Jurkat, Clone E6-1 (cell line): ENCODE data around the gene CST9.
"Not testable (repeated sequence)": the region's sequence is repeated elsewhere in the genome, so short reads cannot be mapped to it uniquely, and the experiment has no call there.

ENCODE experiments used
- DNase-seq: peaks from one replicate; pipeline ENCODE4 v3.0.0-alpha.2; 2011; ENCODE audit warnings: low read depth, low spot score
- H3K4me3 ChIP-seq: 2 replicates; pipeline ENCODE4 v1.5.1; 2011; ENCODE audit warnings: mild to moderate bottlenecking, low read length, control low read depth, moderate library complexity

The CST9 gene

DNA sequence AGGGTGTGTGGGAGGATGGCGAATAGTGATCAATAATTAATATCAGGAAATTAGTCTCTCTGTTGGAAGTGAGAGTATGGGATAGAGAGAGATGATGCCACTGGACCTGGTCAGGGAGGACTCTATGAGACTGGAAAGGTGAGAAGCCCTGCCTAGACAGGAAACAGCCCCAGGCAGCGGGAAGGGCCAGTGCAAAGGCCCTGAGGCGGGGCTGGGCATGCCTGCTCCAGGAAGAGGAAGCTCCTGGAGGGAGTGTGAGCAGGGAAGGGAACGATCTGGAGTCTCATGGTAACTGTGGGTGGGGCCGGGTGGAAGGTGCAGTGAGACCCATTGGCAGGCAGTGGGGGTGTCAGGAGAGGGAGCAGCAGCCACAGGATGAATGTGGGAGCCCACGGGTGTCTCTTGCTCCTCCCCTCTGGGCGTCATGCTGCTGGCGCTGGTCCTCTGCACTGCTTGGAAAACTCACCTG, 33.8 kb upstream of the CST9 start:
- no peak for DNase-seq
- H3K4me3 ChIP-seq, result no peak overlapping the region

DNA sequence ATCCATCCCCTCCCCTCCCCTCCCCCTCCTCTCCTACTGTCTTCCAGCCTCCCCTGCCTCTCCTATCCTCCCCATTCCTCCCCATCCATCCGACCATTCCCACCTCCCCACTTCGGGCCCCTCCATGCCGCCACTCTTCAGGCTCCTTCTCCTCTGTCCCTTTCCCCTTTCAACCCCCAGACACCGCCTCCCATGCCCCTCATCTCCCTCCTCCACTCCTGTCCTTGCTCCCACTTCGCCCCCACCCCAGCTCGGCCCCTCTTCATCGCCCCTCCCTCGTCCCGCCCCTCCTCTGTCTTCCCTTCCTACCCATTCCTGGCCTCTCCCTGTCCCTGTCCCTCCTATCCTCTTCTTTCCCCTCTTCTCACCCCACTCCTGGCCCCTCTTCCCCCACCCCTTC, 32.6 kb upstream of the CST9 start:
- no peak for DNase-seq
- H3K4me3 ChIP-seq, result no peak overlapping the region; the same call in 1 of the 2 replicates

DNA sequence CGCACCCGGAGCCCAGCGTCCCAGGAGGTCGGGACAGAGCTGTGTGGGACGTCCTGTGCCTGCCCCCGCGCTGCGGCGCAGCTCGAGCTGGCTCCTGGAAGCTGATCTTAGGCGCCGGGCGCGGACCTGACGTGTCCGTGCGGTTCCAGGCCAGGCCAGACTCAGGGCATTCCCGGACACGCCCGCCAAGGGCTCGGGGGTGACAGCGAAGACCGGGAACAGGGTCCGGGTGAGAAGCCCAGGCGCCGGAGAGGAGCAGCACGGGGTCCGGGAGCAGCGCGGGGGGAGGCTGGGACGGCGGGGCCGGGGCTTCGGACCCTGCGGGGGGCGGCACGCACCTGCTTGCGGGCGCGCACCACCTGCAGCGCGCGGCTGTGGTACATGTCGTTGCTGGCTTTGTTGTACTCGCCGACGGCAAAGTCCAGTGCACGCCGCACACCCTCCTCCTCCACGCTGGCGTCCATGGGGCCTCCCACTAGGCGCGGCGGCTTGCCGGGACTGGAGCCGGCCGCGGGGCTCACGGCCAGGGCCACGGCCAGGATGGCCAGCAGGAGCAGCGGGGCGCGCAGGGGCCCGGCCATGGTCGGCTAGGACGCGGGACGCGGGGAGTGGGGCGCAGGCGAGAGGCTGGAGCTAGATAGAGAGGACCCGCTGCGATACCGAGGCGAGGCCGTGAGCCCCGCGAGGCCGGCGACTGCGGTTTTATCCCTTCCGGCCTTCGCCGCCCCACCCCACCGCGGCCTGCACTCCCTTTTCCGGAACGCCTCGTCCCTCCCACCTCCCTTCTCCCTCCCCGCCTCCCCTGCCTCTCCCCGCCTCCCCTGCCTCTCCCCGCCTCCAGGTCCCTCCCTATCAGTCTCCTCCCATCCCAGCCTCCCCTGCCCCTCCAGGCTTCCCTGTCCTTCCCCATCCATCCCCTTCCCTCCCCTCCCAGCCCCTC, 31.8 kb upstream of the CST9 start, which contains the start of gene CST3:
TSS of gene CST3 (minus strand) at position 674 of the 940 bp plus-strand sequence. CDS start at position 581, 93 bp downstream.
- peak within 1 kb of the TSS; percentile 56 for H3K4me3 ChIP-seq
- DNase-seq, result peak; percentile 45

DNA sequence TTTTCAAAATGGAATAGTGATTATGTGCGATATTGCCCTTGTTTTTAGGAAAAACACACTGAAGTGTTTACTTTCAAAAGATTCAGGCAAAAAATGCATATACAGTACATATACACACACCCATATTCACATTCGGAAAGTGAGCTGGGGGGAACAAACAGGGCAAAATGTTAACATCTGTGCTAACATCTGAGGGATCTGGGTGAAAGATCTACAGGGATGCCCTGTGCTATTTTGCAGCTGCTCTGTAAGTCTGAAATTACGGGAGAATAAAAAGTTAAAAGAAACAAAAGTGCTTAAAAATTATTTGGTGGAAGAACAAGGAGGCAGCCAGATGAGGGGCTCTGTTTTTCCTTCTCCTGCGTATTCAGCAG, 31.2 kb upstream of the CST9 start:
- DNase-seq, result no peak
- peak overlapping the region; percentile 56 for H3K4me3 ChIP-seq

DNA sequence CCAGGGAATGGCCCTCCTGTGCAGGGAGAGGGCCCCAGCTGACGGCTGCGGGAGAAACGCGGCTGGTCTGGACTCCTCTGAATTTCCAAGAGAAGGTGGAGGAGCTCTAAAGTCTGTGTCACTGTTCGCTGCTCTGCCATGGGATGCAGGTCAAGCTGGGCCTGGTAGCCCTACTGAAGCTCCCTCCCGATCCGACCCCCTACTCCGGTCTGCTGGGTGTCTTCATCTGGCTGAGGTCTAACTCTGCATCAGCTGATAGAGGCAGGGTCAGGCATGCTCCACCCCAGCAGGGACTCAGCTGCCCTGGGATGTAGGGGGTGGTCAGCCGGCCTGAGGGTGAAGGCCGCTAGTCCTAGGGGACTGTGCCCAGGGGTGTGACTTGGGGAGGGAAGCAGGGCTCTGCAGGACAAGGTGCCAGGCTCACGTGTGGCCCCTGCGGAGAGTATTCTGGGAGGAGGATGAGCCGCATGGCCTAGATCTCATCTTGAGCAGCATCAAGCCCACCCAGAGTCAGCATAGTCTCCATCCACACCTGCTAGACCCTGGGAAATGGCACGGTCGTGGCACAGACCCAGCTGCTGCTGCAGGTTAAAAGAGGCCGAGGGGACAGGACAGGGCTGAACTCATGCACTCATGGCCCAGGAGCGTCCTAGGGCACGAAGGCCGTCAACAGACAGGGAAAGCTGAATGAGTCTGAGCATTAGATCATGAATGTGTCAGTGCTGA, 30.6 kb upstream of the CST9 start:
- DNase-seq, result no peak
- H3K4me3 ChIP-seq, result no peak overlapping the region

- H3K4me3 ChIP-seq, DNase-seq: not testable (repeated sequence)
These were observed 30.0 kb upstream of the CST9 start for GRCh38 chr20:23635768-23636090.

DNA sequence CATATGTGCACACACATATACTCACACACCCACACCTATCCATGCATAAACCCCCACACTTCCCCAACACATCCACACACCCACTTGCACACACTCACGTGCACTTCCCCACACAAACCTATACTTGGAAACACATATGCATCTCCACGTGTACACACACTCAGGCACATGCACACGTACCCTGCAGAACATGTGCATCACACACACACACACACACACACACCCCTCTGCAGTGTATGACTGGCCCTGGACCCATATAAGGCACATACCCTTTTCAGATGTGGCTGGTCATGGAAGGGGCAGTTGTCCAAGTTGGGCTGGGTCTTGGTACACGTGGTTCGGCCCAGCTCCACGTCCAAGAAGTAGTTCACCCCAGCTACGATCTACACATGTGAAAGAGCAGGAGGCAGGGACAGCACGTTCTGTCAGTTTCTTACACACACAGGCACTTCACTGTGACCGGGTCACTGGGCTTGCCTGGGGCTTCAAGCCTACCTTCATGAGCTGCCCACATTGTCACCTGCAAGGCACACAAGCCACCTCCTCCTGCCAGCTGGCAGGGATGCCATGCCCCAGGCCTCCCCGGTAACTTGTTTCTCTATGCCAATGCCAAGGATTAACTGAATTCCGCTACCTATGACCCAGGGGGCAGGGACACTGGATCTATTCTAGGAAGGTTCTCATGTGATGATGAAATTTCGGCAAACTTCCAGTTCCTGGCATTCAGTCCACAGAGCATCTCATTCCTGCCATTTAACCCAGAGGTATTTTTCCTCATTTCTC, 29.5 kb upstream of the CST9 start:
- DNase-seq, result no peak
- no peak overlapping the region for H3K4me3 ChIP-seq

DNA sequence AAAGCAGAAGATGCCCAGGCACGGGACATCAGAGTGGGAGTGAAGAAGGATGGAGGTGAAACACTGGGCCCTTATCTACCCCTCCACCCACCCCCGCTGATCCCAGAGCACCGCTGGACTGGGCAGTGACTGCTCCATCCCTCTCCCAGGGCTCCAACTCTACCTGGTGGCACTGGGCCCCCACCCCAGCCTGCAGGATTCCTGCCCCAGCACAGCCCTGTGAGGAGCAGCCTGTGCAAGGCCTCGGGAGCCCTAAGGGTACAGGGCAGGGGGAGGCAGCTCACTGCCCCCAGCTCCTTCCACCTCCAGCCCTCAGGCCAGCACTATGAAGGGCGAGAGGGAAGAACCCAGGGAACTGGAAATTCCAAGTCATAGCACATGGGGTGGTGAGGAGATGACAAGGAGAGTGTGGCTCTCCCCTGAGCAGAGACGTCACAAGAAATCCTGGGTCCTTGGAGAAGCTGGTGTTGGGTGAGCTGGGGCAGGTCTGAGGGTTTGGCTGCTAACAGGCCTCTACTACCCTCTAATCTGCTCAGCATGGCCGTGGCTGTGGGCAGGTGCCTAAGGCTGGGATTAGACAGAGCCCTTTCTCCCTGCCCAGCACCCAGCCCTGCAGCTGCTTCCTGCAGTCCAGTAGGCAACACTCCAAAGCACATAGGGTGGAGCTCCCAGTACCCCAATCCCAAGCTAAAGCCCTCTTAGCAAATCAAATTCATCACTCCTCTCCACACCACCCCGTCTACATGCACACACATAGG, 28.5 kb upstream of the CST9 start:
- no peak overlapping the region for H3K4me3 ChIP-seq
- no peak for DNase-seq

GRCh38 chr20:23632711-23633573, 27.2 kb upstream of the CST9 start:
- no peak overlapping the region for H3K4me3 ChIP-seq
- no peak for DNase-seq

GRCh38 chr20:23631981-23632710, 26.4 kb upstream of the CST9 start:
- DNase-seq, result no peak
- H3K4me3 ChIP-seq, result no peak overlapping the region

DNA sequence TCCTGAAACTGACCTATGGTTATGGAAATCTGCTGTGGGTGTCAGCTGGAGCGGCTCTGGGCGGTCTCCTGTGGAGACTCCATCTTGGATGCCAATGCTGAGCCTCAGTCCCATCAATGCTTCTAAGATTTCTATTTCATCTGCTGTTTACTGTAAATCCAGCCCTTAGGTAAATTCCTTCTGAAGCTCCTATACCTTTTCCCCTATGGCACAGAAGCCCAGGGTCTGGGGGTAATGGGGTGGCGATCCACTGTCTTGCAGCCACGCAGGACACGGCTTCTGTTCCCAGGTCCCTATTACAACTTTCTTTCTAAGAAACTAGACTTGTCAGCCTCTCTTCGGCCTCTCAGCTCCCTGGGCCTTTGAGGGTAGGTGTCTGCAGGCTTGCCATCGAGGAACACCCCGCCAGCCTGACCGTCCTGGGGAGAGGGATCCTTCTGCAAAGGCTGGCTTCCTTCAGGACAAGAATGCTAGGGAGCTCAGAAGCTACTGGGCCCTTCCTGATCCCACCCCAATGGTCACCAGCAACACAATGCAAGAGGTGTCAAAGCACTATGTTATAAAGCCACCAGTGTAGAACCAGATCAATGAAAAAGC, 25.6 kb upstream of the CST9 start:
- DNase-seq, result no peak
- no peak overlapping the region for H3K4me3 ChIP-seq

- no peak overlapping the region for H3K4me3 ChIP-seq
- DNase-seq, result no peak
These were observed 24.7 kb upstream of the CST9 start for GRCh38 chr20:23630392-23630849.

- DNase-seq, result no peak
- no peak overlapping the region for H3K4me3 ChIP-seq
These were observed 24.1 kb upstream of the CST9 start for GRCh38 chr20:23629542-23630391.

DNA sequence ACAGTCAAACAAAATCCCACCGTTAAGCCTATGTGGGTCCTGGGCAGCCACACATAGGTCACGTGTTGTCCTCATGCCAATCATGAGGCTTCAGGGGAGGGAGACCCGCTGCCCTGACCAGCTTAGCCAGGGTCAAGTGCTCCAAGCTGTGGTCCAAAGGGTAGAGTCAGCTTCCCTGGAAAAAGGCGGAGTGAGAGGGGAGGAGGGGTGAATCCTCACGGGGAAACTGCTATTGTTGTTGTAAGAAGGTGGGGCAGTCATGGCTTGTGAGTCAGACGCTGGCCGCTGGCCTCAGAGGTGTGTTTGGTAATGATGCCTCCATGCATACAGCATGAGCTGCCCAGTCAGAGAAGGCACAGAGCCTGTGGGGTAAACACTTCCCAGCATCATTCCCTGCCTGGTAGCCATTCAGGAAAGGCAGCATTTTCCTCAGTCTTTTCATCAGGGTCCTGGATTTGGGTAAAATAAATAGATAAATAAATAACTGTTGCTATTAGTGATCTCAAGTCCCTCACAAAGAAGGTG, 23.4 kb upstream of the CST9 start:
- no peak for DNase-seq
- H3K4me3 ChIP-seq, result no peak overlapping the region

- DNase-seq, result no peak
- no peak overlapping the region for H3K4me3 ChIP-seq
These were observed 22.8 kb upstream of the CST9 start for GRCh38 chr20:23628402-23629016.
